Common myeloid progenitor, CD34-positive (primary cell): ENCODE results near the gene KRTAP1-3.
"Not testable (repeated sequence)": the region's sequence is repeated elsewhere in the genome, so short reads cannot be mapped to it uniquely, and the experiment has no call there.

Experiments used
- CTCF ChIA-PET: fragments of 350-600 bp; sonication (Branson Sonifier 250); formaldehyde crosslinking; loops from one replicate; lab custom pipeline; 2021; ENCODE audit warnings: antibody characterized with exemption; lab: Charles Lee
- POLR2A ChIA-PET: fragments of 350-600 bp; sonication (Branson Sonifier 250); formaldehyde crosslinking; loops from one replicate; lab custom pipeline; 2021; ENCODE audit warnings: antibody characterized with exemption; lab: Charles Lee
- DNase-seq, 3 donors: peaks; one replicate each; pipeline versions ENCODE4 v3.0.0 to v3.0.0-alpha.2; 2013
- H3K27ac ChIP-seq, 2 experiments: 1 replicate in 1 of 2; 2 replicates in 1 of 2; pipeline ENCODE4 v1.7.0; 2013; ENCODE audit warnings: inconsistent platforms in 2 of 2, low read length in 2 of 2, mild to moderate bottlenecking in 2 of 2, low read depth in 1 of 2, moderate library complexity in 1 of 2; ENCODE audit not compliant: severe bottlenecking in 2 of 2, insufficient read depth in 1 of 2, poor library complexity in 1 of 2
- H3K27me3 ChIP-seq, 5 experiments: replicated peaks in 2 of 5; 1 replicate in 3 of 5; 2 replicates in 2 of 5; pipeline versions ENCODE4 v1.6.1 to v1.7.0; 2013; ENCODE audit warnings: low read length in 4 of 5, mild to moderate bottlenecking in 2 of 5, moderate library complexity in 2 of 5, inconsistent platforms in 1 of 5; ENCODE audit not compliant: insufficient read depth in 5 of 5, control insufficient read depth in 4 of 5
- H3K36me3 ChIP-seq, 4 experiments: 1 replicate in 2 of 4; 2 replicates in 2 of 4; pipeline versions ENCODE4 v1.6.1 to v1.7.0; 2013; ENCODE audit warnings: low read length in 3 of 4, control low read depth in 1 of 4, mild to moderate bottlenecking in 1 of 4; ENCODE audit not compliant: control insufficient read depth in 4 of 4, insufficient read depth in 4 of 4
- H3K4me1 ChIP-seq, 4 experiments: 1 replicate in 3 of 4; 2 replicates in 1 of 4; pipeline versions ENCODE4 v1.6.1 to v1.7.1; 2013; ENCODE audit warnings: low read length in 3 of 4, mild to moderate bottlenecking in 3 of 4, control low read depth in 1 of 4, inconsistent platforms in 1 of 4, moderate library complexity in 1 of 4; ENCODE audit not compliant: control insufficient read depth in 4 of 4, insufficient read depth in 4 of 4; ENCODE audit errors: control extremely low read depth in 1 of 4
- H3K4me3 ChIP-seq, 7 experiments: 1 replicate in 4 of 7; 2 replicates in 3 of 7; pipeline versions ENCODE4 v1.5.1 to v1.7.0; 2013; ENCODE audit warnings: mild to moderate bottlenecking in 7 of 7, low read length in 6 of 7, moderate library complexity in 6 of 7, inconsistent platforms in 2 of 7, low read depth in 2 of 7, control low read depth in 1 of 7; ENCODE audit not compliant: insufficient read depth in 4 of 7, control insufficient read depth in 1 of 7; ENCODE audit errors: extremely low read depth in 1 of 7
- H3K9me3 ChIP-seq, 5 experiments: 1 replicate in 4 of 5; 2 replicates in 1 of 5; pipeline versions ENCODE4 v1.6.1 to v1.7.1; 2013; ENCODE audit warnings: low read length in 4 of 5, mild to moderate bottlenecking in 2 of 5, inconsistent platforms in 1 of 5, low read depth in 1 of 5, moderate library complexity in 1 of 5; ENCODE audit not compliant: control insufficient read depth in 4 of 5, insufficient read depth in 2 of 5; ENCODE audit errors: control extremely low read depth in 1 of 5
- WGBS: methylation state at CpG from one replicate; pipeline ENCODE4 v1.1.5; 2013; ENCODE audit not compliant: insufficient coverage; 5-methylcytosine and 5-hydroxymethylcytosine counted together

KRTAP1-3 gene

GRCh38 chr17:41040783-41041571 is 6.3 kb upstream of the KRTAP1-3 start, which contains the start of gene KRTAP1-1:
Gene KRTAP1-1 (minus strand): TSS chr17:41041450. CDS start chr17:41041397, 53 bp downstream.
- H3K4me1 ChIP-seq, POLR2A ChIA-PET, CTCF ChIA-PET, H3K27ac ChIP-seq, H3K27me3 ChIP-seq, H3K9me3 ChIP-seq, H3K36me3 ChIP-seq, H3K4me3 ChIP-seq, DNase-seq: not testable (repeated sequence)
- WGBS = 92% methylated on average over 10 of the region's 14 CpGs

- no peaks in the 10 kb centered on the region for H3K36me3 ChIP-seq
- no peak overlapping the region for H3K27ac ChIP-seq
- CTCF ChIA-PET = interaction anchor here (0.7 kb wide), 1 partner anchor 30 kb away, joined by 3 read pairs; no protein-coding TSS in a partner anchor
- no peaks in the 10 kb centered on the region for H3K4me1 ChIP-seq
- peaks cover 0 to 3% (median 2%) of the 10 kb centered on the region in 5 experiments for H3K27me3 ChIP-seq
- no peaks in the 10 kb centered on the region for H3K9me3 ChIP-seq
- no peak for DNase-seq
- no peak overlapping the region for H3K4me3 ChIP-seq
- POLR2A ChIA-PET = no interaction called here
- no CpG with 5 or more reads among the region's 2 CpGs for WGBS
Measured at GRCh38 chr17:41037853-41038350, 3.2 kb upstream of the KRTAP1-3 start.

GRCh38 chr17:41029633-41030245 is 4.9 kb downstream of the KRTAP1-3 start, which contains the start of gene KRTAP1-4:
Gene KRTAP1-4 (minus strand): TSS chr17:41030195. CDS start chr17:41030078, 117 bp downstream.
- ChIA-PET POLR2A (no interaction called here), CTCF (interaction anchor here (2.0 kb wide), 1 partner anchor 10 kb away, joined by 5 read pairs; no protein-coding TSS in a partner anchor)
- no peaks in the 10 kb centered on the region for H3K4me1 ChIP-seq
- no peak within 1 kb of the TSS for H3K27ac ChIP-seq
- no peak for DNase-seq
- no peak within 1 kb of the TSS for H3K4me3 ChIP-seq
- peaks cover 0 to 1% (median 0%) of the 10 kb centered on the region in 5 experiments for H3K9me3 ChIP-seq
- peaks cover 0 to 4% (median 0%) of the 10 kb centered on the region in 5 experiments for H3K27me3 ChIP-seq
- H3K36me3 ChIP-seq = no peaks in the 10 kb centered on the region
- WGBS = 100% methylated on average over 7 of the region's 12 CpGs

GRCh38 chr17:41026715-41027471 is 7.8 kb downstream of the KRTAP1-3 start, which contains the start of gene KRTAP1-5:
Gene KRTAP1-5 (minus strand): TSS chr17:41027208. CDS start chr17:41027155, 53 bp downstream.
- Histone ChIP-seq H3K36me3 (no peaks in the 10 kb centered on the region), H3K4me3 (no peak within 1 kb of the TSS), H3K27ac (no peak within 1 kb of the TSS), H3K27me3 (peaks cover 0 to 4% (median 0%) of the 10 kb centered on the region in 5 experiments), H3K4me1 (no peaks in the 10 kb centered on the region), H3K9me3 (peaks cover 0 to 1% (median 0%) of the 10 kb centered on the region in 5 experiments)
- WGBS = 97% methylated on average over 5 of the region's 9 CpGs
- POLR2A ChIA-PET = no interaction called here
- CTCF ChIA-PET = no interaction called here
- DNase-seq = no peak

- Histone ChIP-seq H3K36me3 (no peaks in the 10 kb centered on the region), H3K4me1 (no peaks in the 10 kb centered on the region), H3K27me3 (no peaks in the 10 kb centered on the region), H3K9me3 (peaks cover 0 to 3% (median 0%) of the 10 kb centered on the region in 5 experiments), H3K4me3 (no peak overlapping the region), H3K27ac (no peak overlapping the region)
- no peak for DNase-seq
- ChIA-PET CTCF (no interaction called here), POLR2A (no interaction called here)
- WGBS = 93% methylated on average over 3 of the region's 3 CpGs
Measured at GRCh38 chr17:41024697-41025096, 10.0 kb downstream of the KRTAP1-3 start.

- no peak overlapping the region for H3K27ac ChIP-seq
- ChIA-PET CTCF (interaction anchor here (1.7 kb wide), 1 partner anchor 9 kb away, joined by 5 read pairs; the partner anchor contains the start of gene KRTAP1-4), POLR2A (no interaction called here)
- peaks cover 0 to 3% (median 0%) of the 10 kb centered on the region in 5 experiments for H3K9me3 ChIP-seq
- H3K4me3 ChIP-seq = no peak overlapping the region
- DNase-seq = no peak
- no peaks in the 10 kb centered on the region for H3K36me3 ChIP-seq
- peaks cover 3 to 13% (median 5%) of the 10 kb centered on the region in 4 experiments for H3K4me1 ChIP-seq
- no peaks in the 10 kb centered on the region for H3K27me3 ChIP-seq
Measured at GRCh38 chr17:41020336-41020735, 14.3 kb downstream of the KRTAP1-3 start.
